HFF-Myc (cell line): ENCODE measurements around the gene ACAP1.

ENCODE experiments used
- DNase-seq: peaks from one replicate; pipeline ENCODE4 v3.0.0-alpha.2; 2011; ENCODE audit warnings: low read depth; ENCODE audit errors: extremely low read depth
- H3K4me3 ChIP-seq: replicated peaks from 2 replicates; pipeline ENCODE4 v1.5.1; 2011; ENCODE audit warnings: low read depth, mild to moderate bottlenecking, control low read depth, low read length
- TF ChIP-seq, protein P1 (sequence below): IDR thresholded peaks from 2 replicates; pipeline ENCODE4 v1.5.1; 2012; ENCODE audit warnings: mild to moderate bottlenecking, low read depth, low read length, control low read depth; ENCODE audit errors: missing control alignments

ACAP1 gene

GRCh38 chr17:7336240-7337175 lies at the start of gene ACAP1:
Gene ACAP1 (plus strand): TSS chr17:7336529. CDS start chr17:7336735, 206 bp downstream.
- no peak for DNase-seq
- peak within 1 kb of the TSS; percentile 11; the same call in 1 of the 2 replicates for H3K4me3 ChIP-seq
- TF ChIP-seq, protein P1, sequence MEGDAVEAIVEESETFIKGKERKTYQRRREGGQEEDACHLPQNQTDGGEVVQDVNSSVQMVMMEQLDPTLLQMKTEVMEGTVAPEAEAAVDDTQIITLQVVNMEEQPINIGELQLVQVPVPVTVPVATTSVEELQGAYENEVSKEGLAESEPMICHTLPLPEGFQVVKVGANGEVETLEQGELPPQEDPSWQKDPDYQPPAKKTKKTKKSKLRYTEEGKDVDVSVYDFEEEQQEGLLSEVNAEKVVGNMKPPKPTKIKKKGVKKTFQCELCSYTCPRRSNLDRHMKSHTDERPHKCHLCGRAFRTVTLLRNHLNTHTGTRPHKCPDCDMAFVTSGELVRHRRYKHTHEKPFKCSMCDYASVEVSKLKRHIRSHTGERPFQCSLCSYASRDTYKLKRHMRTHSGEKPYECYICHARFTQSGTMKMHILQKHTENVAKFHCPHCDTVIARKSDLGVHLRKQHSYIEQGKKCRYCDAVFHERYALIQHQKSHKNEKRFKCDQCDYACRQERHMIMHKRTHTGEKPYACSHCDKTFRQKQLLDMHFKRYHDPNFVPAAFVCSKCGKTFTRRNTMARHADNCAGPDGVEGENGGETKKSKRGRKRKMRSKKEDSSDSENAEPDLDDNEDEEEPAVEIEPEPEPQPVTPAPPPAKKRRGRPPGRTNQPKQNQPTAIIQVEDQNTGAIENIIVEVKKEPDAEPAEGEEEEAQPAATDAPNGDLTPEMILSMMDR, result no peak

GRCh38 chr17:7289256-7290032 lies 46.9 kb upstream of the ACAP1 start:
- DNase-seq, result no peak
- TF ChIP-seq, protein P1, result no peak
- H3K4me3 ChIP-seq, result no peak overlapping the region

DNA sequence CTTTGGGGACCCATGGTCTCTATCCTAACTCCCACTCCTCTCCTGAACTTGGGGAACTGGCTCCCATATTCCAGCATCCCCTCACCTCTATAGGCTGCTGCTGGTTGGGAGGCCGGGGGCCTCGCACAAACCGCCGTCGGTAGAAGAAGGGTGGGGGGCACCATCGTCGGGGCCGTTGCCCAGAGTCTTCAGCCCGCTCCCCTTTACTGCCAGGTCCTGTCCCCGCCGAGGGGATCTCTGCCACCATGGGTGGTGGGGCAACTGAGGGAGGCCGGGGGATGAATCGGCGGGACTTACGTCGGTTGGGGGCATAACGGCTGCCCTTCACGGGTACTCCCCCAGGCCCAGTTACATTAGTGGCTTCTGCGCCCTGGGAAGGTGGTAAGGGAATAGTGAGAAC lies 46.2 kb upstream of the ACAP1 start:
- no peak for DNase-seq
- TF ChIP-seq, protein P1, result no peak

GRCh38 chr17:7290685-7291084 lies 45.6 kb upstream of the ACAP1 start:
- H3K4me3 ChIP-seq, result no peak overlapping the region
- DNase-seq, result no peak
- TF ChIP-seq, protein P1, result no peak

More for the DNA sequence above, 46.2 kb upstream of the ACAP1 start:
- no peak overlapping the region for H3K4me3 ChIP-seq

- H3K4me3 ChIP-seq, result no peak overlapping the region
- DNase-seq, result no peak
- TF ChIP-seq, protein P1, result no peak
Observed at GRCh38 chr17:7292194-7292593, 44.1 kb upstream of the ACAP1 start.

DNA sequence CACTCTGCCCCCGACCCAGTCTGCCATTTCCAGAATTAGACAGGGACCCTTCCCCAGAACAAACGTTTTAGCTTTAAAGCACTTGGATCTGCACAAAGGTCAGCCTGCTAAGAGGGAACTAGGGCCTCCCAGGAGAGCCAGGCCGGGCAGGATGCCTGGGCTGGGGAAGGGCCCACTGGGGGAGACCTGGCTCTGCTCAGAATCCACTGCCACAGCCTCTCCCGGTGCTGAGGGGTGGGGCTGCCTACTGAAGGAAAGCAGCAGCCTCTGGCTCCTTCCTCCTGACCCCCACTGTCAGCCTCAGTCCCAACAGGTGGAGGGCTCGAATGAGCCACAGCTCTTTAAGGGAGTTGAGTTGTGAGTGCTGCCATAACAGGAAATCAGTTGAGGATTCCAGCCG lies 43.6 kb upstream of the ACAP1 start:
- DNase-seq, result no peak
- TF ChIP-seq, protein P1, result no peak
- no peak overlapping the region for H3K4me3 ChIP-seq
